ENCODE results near the gene ALG14.

GRCh38 chr1:94961582-94961981 is 111.2 kb downstream of the ALG14 start:
- TF ChIP-seq CTCF (IDR thresholded peaks at IDR 0.05; ENCODE audit: low read depth, low read length) (no peak), EZH2phosphoT487 (IDR thresholded peaks at IDR 0.05; ENCODE audit: low read depth) (no peak)
